ENCODE results near the gene TXNDC2.
"Not testable (repeated sequence)": the region's sequence is repeated elsewhere in the genome, so short reads cannot be mapped to it uniquely, and the experiment has no call there.

The TXNDC2 gene

GRCh38 chr18:9885170-9886004, at the start of gene TXNDC2:
TSS of gene TXNDC2 (plus strand) at chr18:9885973. CDS start at chr18:9886681, 708 bp downstream.
- DNase-seq: no peak

GRCh38 chr18:9838144-9838877, 47.5 kb upstream of the TXNDC2 start:
- no peak for DNase-seq

- no peak for DNase-seq
Measured at GRCh38 chr18:9839211-9839610, 46.6 kb upstream of the TXNDC2 start.

- DNase-seq: no peak
Measured at GRCh38 chr18:9839853-9840252, 45.9 kb upstream of the TXNDC2 start.

- no peak for DNase-seq
Measured at GRCh38 chr18:9841752-9842151, 44.0 kb upstream of the TXNDC2 start.

- DNase-seq: no peak
Measured at GRCh38 chr18:9842448-9842847, 43.3 kb upstream of the TXNDC2 start.

- DNase-seq: no peak
Measured at GRCh38 chr18:9845256-9845655, 40.5 kb upstream of the TXNDC2 start.

- DNase-seq: no peak
Measured at GRCh38 chr18:9846162-9846925, 39.4 kb upstream of the TXNDC2 start.

GRCh38 chr18:9848170-9848879, 37.4 kb upstream of the TXNDC2 start:
- DNase-seq: no peak

- DNase-seq: peak; percentile 69
Measured at GRCh38 chr18:9849407-9850283, 36.1 kb upstream of the TXNDC2 start.

- DNase-seq: no peak
Measured at GRCh38 chr18:9850309-9850708, 35.5 kb upstream of the TXNDC2 start.

GRCh38 chr18:9851511-9851910, 34.3 kb upstream of the TXNDC2 start:
- peak; percentile 70 for DNase-seq

GRCh38 chr18:9852266-9853081, 33.3 kb upstream of the TXNDC2 start:
- no peak for DNase-seq

- no peak for DNase-seq
Measured at GRCh38 chr18:9854801-9855676, 30.7 kb upstream of the TXNDC2 start.

GRCh38 chr18:9855681-9856080, 30.1 kb upstream of the TXNDC2 start:
- DNase-seq: no peak

- peak; percentile 7 for DNase-seq
Measured at GRCh38 chr18:9856092-9856491, 29.7 kb upstream of the TXNDC2 start.

GRCh38 chr18:9857479-9857998, 28.2 kb upstream of the TXNDC2 start:
- not testable (repeated sequence) for DNase-seq

- DNase-seq: no peak
Measured at GRCh38 chr18:9858642-9859041, 27.1 kb upstream of the TXNDC2 start.

GRCh38 chr18:9859232-9859631, 26.5 kb upstream of the TXNDC2 start:
- no peak for DNase-seq

GRCh38 chr18:9860682-9861081, 25.1 kb upstream of the TXNDC2 start:
- DNase-seq: no peak
